Measurements from ENCODE around the gene PIP5K1C. TPM values are rescaled to one million over a fixed set of nuclear protein-coding genes. Genes with fewer than 3 reads are reported as not detected.

PIP5K1C gene
- total RNA-seq, 1 donor from 2014 or later: 40.1 TPM

DNA sequence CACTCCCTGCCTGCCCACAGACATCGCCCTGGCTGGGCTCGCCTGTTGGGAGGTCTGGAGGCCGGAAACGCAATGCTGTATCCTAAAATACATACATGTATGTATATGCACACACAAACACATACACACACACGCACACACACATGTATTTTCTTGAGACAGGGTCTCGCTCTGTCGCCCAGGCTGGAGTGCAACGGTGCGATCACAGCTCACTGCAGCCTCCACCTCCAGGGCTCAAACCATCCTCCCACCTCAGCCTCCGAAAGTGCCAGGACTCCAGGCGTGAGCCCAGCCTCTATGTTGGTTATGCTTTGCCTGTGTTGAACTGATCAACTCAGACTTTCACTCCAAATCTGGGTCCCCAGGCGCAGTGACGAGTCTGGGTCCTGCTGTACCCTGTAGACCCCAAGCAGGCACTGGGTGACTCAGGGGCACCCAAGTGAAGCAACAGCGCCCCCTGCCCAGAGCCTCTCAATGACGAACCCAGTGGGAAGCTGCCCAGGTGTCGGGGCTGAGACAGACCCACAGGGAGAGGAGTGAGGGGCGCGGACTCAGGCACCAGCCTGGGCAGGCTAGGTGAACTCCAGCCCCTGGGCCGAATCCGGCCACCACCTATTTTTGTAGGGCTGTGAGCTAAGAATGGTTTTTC lies 46.3 kb downstream of the PIP5K1C start:
- TF ChIP-seq, protein P1, sequence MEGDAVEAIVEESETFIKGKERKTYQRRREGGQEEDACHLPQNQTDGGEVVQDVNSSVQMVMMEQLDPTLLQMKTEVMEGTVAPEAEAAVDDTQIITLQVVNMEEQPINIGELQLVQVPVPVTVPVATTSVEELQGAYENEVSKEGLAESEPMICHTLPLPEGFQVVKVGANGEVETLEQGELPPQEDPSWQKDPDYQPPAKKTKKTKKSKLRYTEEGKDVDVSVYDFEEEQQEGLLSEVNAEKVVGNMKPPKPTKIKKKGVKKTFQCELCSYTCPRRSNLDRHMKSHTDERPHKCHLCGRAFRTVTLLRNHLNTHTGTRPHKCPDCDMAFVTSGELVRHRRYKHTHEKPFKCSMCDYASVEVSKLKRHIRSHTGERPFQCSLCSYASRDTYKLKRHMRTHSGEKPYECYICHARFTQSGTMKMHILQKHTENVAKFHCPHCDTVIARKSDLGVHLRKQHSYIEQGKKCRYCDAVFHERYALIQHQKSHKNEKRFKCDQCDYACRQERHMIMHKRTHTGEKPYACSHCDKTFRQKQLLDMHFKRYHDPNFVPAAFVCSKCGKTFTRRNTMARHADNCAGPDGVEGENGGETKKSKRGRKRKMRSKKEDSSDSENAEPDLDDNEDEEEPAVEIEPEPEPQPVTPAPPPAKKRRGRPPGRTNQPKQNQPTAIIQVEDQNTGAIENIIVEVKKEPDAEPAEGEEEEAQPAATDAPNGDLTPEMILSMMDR (conservative IDR thresholded peaks at IDR 0.05): peak; percentile 13
- no peaks in the 10 kb centered on the region for H3K9me3 Mint-ChIP-seq
- no peaks in the 10 kb centered on the region for H3K4me1 Mint-ChIP-seq
- no peak overlapping the region for H3K27ac Mint-ChIP-seq (ENCODE audit: unreplicated experiment)
- DNase-seq (ENCODE audit: low read depth, low spot score): no peak
- no peaks in the 10 kb centered on the region for H3K27me3 Mint-ChIP-seq (ENCODE audit: low read depth)
- no peaks in the 10 kb centered on the region for H3K36me3 Mint-ChIP-seq (ENCODE audit: low read depth)
- no peak overlapping the region for H3K4me3 Mint-ChIP-seq

DNA sequence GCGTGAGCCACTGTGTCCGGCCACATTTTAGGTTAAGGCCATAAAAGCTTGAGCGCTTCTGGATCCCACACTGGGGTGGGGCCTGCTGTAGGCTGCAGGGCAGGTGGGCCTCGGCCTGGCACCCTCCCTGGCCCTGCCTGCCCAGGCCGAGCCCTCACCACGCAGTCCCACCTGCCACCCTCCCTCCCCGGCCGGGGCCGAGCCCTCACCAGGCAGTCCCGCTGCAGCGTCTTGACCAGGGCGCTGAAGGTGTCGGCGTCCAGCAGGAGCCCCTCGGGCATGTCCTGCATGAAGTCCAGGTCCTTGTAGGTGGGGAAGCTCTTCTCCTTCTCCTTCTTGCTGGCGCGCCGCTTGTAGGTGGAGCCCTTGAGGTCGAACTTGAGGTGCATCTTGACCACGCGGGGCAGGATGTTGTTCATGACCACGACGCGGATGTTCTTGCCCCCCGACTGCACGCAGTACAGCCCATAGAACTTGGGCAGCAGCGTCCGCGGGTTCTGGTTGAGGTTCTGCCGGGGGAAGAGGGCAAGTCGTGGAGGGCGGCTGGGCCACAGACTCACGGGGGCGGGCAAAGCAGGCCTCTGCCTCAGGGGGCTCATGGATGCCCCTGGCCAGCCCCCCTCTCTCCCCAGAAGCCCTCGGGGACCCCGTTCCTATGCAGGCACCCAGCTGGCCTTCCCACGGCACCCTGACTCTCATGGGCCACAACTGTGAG lies 47.0 kb downstream of the PIP5K1C start:
- H3K27me3 Mint-ChIP-seq (ENCODE audit: low read depth): no peaks in the 10 kb centered on the region
- no peaks in the 10 kb centered on the region for H3K36me3 Mint-ChIP-seq (ENCODE audit: low read depth)
- TF ChIP-seq, protein P1 (conservative IDR thresholded peaks at IDR 0.05): no peak
- no peak for DNase-seq (ENCODE audit: low read depth, low spot score)
- no peaks in the 10 kb centered on the region for H3K9me3 Mint-ChIP-seq
- no peaks in the 10 kb centered on the region for H3K4me1 Mint-ChIP-seq
- no peak overlapping the region for H3K27ac Mint-ChIP-seq (ENCODE audit: unreplicated experiment)
- no peak overlapping the region for H3K4me3 Mint-ChIP-seq

DNA sequence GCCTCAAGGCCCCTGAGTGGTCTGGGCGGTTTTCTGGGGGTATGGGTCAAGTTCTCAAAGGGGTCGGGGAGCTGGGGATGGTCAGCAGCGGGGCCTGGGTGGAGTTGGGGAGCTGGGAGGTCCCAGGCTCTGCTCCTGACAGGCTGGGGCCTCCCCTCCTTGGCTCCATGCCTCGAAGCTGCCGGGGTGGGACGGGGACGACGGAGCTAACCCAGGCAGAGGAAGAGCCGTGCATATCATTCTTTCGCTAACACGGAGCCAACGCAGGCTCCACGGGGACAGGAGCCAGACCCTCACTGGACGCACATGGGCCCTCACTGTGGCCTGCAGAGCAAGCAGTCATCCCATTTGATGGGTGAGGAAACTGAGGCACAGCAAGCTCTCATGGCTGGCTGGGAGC lies 47.8 kb downstream of the PIP5K1C start:
- TF ChIP-seq, protein P1 (conservative IDR thresholded peaks at IDR 0.05): no peak
- Mint-ChIP-seq H3K27me3 (ENCODE audit: low read depth) (no peaks in the 10 kb centered on the region), H3K36me3 (ENCODE audit: low read depth) (no peaks in the 10 kb centered on the region), H3K4me1 (no peaks in the 10 kb centered on the region), H3K9me3 (no peaks in the 10 kb centered on the region), H3K4me3 (no peak overlapping the region), H3K27ac (ENCODE audit: unreplicated experiment) (no peak overlapping the region)
- DNase-seq (ENCODE audit: low read depth, low spot score): no peak

DNA sequence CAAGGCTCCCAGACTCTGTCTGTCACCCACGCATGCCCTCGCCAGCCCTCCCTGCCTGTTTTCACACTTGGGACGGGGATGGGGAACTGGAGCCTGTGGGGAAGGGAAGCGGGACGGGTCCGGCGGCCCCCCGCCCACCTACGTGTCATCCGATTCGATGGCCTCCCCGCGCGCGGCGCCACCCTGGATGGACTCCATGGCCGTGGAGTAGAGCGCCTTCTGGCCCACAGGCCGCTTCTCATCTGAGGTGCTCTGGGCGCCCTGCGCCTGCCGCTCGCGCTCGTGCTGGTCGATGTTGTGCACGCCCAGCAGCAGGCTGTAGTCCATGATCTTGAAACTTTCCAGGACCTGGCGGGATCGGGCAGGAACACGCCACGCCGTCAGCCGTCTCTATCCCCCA lies 48.6 kb downstream of the PIP5K1C start:
- TF ChIP-seq, protein P1 (conservative IDR thresholded peaks at IDR 0.05): no peak
- Mint-ChIP-seq H3K27ac (ENCODE audit: unreplicated experiment) (no peak overlapping the region), H3K4me1 (no peaks in the 10 kb centered on the region), H3K4me3 (no peak overlapping the region), H3K36me3 (ENCODE audit: low read depth) (no peaks in the 10 kb centered on the region), H3K27me3 (ENCODE audit: low read depth) (no peaks in the 10 kb centered on the region), H3K9me3 (no peaks in the 10 kb centered on the region)
- DNase-seq (ENCODE audit: low read depth, low spot score): no peak

DNA sequence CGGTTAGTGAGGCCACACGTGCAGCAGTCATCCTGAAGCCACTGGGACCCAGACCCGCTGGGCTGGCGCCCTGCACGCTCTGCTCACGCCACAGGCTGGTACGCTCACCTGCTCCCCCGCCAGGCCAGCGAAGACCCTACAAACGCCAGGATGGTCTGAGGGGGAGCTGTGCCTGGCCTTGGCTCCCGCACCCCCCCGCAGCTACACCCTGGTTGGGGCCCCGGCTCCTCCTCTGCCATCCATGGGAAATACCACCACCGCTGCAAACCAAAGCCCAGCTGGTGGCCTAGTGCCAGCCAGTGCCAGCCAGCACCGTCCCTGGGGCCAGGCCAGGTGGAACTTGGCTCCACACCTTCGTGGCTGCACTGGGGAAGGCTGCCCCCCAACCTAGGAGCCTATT lies 50.4 kb downstream of the PIP5K1C start:
- Mint-ChIP-seq H3K27ac (ENCODE audit: unreplicated experiment) (no peak overlapping the region), H3K36me3 (ENCODE audit: low read depth) (no peaks in the 10 kb centered on the region), H3K4me1 (no peaks in the 10 kb centered on the region), H3K9me3 (no peaks in the 10 kb centered on the region), H3K4me3 (no peak overlapping the region), H3K27me3 (ENCODE audit: low read depth) (no peaks in the 10 kb centered on the region)
- no peak for DNase-seq (ENCODE audit: low read depth, low spot score)
- TF ChIP-seq, protein P1 (conservative IDR thresholded peaks at IDR 0.05): no peak

Measured in neural crest cell (in vitro differentiated cells).